Measurements from ENCODE around the gene NSDHL.

- TF ChIP-seq CTCF (conservative IDR thresholded peaks at IDR 0.05) (no peak), EZH2 (IDR thresholded peaks at IDR 0.05; ENCODE audit: low read depth) (no peak)
Observed at GRCh38 chrX:152818356-152818755, 12.5 kb upstream of the NSDHL start.
